ENCODE data around the gene STRN3. TPM values are rescaled to one million over a fixed set of nuclear protein-coding genes. Genes with fewer than 3 reads are reported as not detected.

Gene STRN3
- total RNA-seq, 2 donors from 2014 or later: 18.1 to 18.9 TPM

DNA sequence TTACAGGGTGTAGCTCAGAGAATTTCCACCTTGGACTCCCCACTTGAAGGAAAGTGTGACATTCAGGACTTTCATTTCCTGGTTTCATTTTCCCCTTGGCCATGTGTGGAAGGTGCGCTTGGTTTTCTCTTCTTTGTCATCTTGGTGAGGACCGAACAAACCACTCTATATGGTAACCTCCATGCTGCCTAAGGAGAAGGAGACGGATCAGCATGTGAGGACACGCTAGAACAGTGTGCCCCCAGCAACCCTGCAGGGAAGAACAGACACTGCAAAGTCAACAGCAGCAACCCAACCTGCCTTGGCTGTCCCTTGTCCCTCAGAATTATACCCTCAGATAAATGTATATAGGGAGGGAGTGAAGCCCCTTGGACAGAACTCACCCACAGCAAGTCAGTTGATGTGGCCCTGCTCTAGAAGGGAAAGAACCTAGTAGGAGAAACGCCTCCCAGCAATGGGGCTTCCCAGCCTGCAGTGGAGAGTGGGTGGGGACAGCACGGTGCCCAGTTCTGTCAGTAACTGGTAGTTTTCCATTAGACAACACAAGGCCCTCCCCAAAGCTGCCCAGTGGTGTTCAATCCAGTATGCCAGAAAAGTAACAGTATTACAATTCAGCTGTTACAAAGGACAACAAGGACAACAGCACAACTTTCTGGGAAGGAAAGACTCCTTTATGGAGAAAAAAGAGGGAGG is 170.7 kb downstream of the STRN3 start:
- intact Hi-C loops (cut with DNase I): no loop called here
- H3K27ac ChIP-seq: no peak overlapping the region
- no peaks in the 10 kb centered on the region for H3K9me3 ChIP-seq
- DNase-seq: no peak
- no peaks in the 10 kb centered on the region for H3K36me3 ChIP-seq (replicated peaks in 1 of 2; ENCODE audit: insufficient read depth in 1 of 2, low read depth in 2 of 2)
- no peak overlapping the region for H3K4me3 ChIP-seq
- peaks cover 3% of the 10 kb centered on the region for H3K4me1 ChIP-seq
- no peaks in the 10 kb centered on the region for H3K27me3 ChIP-seq
- 89 to 91% methylated on average over 6 of the region's 6 CpGs for WGBS, 2 donors
- no peak for ATAC-seq
- TF ChIP-seq POLR2A (IDR thresholded peaks at IDR 0.05): no peak
- TF ChIP-seq, protein P1, sequence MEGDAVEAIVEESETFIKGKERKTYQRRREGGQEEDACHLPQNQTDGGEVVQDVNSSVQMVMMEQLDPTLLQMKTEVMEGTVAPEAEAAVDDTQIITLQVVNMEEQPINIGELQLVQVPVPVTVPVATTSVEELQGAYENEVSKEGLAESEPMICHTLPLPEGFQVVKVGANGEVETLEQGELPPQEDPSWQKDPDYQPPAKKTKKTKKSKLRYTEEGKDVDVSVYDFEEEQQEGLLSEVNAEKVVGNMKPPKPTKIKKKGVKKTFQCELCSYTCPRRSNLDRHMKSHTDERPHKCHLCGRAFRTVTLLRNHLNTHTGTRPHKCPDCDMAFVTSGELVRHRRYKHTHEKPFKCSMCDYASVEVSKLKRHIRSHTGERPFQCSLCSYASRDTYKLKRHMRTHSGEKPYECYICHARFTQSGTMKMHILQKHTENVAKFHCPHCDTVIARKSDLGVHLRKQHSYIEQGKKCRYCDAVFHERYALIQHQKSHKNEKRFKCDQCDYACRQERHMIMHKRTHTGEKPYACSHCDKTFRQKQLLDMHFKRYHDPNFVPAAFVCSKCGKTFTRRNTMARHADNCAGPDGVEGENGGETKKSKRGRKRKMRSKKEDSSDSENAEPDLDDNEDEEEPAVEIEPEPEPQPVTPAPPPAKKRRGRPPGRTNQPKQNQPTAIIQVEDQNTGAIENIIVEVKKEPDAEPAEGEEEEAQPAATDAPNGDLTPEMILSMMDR (IDR thresholded peaks at IDR 0.05): no peak

DNA sequence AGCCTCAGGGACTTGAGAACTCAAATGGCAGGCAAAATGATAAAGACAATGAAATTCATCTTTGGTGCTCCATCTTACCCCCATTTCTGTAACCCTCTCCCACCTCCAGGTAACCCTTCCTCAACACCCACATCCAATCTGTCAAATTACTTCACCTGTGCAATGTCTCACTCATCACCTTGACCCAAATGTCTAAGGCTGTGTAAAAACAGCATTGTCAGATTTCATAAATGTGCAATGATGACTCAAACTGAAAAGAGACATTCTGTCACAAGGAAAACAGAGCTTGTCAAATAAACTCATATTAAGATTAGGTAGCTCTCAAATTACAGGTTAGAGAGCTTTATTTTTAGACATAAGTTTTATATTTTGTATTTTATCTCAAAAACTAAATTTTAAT is 171.7 kb downstream of the STRN3 start:
- peak; percentile 42 for ATAC-seq
- no peak for TF ChIP-seq POLR2A (IDR thresholded peaks at IDR 0.05)
- TF ChIP-seq, protein P1 (IDR thresholded peaks at IDR 0.05): no peak

DNA sequence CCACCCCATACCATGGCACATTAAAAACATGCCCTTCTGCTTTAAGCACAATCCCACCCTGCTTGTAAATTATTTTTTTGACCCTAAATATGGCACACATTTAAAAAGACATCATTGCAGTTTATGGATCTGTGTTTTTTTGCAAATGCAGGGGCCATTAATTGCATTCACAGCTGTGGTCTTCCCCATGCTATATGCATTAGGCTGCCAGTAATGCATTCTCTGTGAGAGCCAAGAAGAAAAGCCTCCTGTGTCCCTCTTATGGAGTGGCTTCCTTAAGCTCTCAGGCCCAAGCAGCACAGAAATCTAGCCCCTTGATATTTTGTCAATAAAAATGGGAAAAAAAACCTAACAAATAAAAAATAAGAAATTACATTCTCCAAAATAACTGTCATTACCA is 172.2 kb downstream of the STRN3 start:
- ATAC-seq (no peak), DNase-seq (no peak)
- Histone ChIP-seq H3K27ac (no peak overlapping the region), H3K9me3 (no peaks in the 10 kb centered on the region), H3K27me3 (no peaks in the 10 kb centered on the region), H3K4me1 (peaks cover 3% of the 10 kb centered on the region), H3K36me3 (replicated peaks in 1 of 2; ENCODE audit: insufficient read depth in 1 of 2, low read depth in 2 of 2) (no peaks in the 10 kb centered on the region), H3K4me3 (no peak overlapping the region)
- TF ChIP-seq, protein P1 (IDR thresholded peaks at IDR 0.05): no peak
- no peak for TF ChIP-seq POLR2A (IDR thresholded peaks at IDR 0.05)
- intact Hi-C loops (cut with DNase I): no loop called here

More for the DNA sequence above, 171.7 kb downstream of the STRN3 start:
- Histone ChIP-seq H3K4me1 (peaks cover 3% of the 10 kb centered on the region), H3K4me3 (no peak overlapping the region), H3K36me3 (replicated peaks in 1 of 2; ENCODE audit: insufficient read depth in 1 of 2, low read depth in 2 of 2) (no peaks in the 10 kb centered on the region), H3K9me3 (no peaks in the 10 kb centered on the region), H3K27me3 (no peaks in the 10 kb centered on the region), H3K27ac (no peak overlapping the region)
- DNase-seq: no peak
- intact Hi-C loops (cut with DNase I): no loop called here

DNA sequence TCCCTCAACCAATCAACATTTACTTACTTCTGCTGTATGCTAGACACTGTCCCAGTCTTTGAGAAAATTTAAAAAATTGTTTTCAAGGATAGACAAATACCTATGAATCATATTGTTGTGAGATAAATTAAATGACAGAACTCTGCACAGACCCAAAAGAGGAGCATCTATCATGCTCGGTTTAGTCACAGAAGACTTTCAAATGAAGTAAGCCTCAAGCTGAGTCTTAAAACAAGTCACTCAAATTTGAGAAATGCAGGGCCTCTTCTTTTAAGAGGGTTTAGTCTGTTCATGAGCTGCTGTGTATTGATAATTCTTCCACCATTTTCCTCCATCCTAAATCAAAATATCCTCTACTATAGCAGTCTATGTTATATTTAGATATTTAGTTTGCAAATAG is 176.2 kb downstream of the STRN3 start:
- intact Hi-C loops (cut with DNase I): no loop called here
- H3K9me3 ChIP-seq: no peaks in the 10 kb centered on the region

More for the DNA sequence above, 176.2 kb downstream of the STRN3 start:
- no peaks in the 10 kb centered on the region for H3K27me3 ChIP-seq
- TF ChIP-seq POLR2A (IDR thresholded peaks at IDR 0.05): no peak
- TF ChIP-seq, protein P1 (IDR thresholded peaks at IDR 0.05): no peak
- H3K27ac ChIP-seq: no peak overlapping the region
- DNase-seq (no peak), ATAC-seq (no peak)
- 90 to 96% methylated on average over 1 of the region's 1 CpG for WGBS, 2 donors
- H3K4me1 ChIP-seq: peaks cover 3% of the 10 kb centered on the region
- H3K36me3 ChIP-seq (replicated peaks in 1 of 2; ENCODE audit: insufficient read depth in 1 of 2, low read depth in 2 of 2): no peaks in the 10 kb centered on the region
- H3K4me3 ChIP-seq: no peak overlapping the region
